Measurements from ENCODE around the gene ERG28.

ERG28 gene

DNA sequence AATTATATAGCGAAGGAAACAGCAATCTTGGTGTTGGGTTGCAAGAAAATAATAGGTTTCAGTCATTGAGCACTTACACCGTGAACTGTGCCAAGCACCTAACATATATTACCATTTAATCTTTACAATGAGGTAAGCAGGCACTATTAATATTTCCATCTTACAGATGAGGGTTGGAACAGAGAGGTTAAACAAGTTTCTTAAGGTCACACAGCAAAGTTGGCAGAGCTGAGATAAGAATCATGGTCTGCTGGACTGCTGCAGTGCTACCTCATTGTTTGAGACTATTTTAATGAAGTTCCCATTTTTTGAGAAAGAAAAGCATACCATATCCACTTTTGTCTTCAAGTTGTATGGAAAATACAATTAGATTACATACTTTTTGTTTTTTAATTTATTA, 1.7 kb downstream of the ERG28 start:
- H3K27me3 ChIP-seq (ENCODE audit: low read length) = no peaks in the 10 kb centered on the region
- H3K4me2 ChIP-seq (ENCODE audit: low read depth, low read length, poor library complexity, severe bottlenecking) = peak overlapping the region; percentile 86
- no peak overlapping the region for H3K4me3 ChIP-seq (ENCODE audit: insufficient read depth, low read length, poor library complexity, severe bottlenecking)
- TF ChIP-seq, protein P1, sequence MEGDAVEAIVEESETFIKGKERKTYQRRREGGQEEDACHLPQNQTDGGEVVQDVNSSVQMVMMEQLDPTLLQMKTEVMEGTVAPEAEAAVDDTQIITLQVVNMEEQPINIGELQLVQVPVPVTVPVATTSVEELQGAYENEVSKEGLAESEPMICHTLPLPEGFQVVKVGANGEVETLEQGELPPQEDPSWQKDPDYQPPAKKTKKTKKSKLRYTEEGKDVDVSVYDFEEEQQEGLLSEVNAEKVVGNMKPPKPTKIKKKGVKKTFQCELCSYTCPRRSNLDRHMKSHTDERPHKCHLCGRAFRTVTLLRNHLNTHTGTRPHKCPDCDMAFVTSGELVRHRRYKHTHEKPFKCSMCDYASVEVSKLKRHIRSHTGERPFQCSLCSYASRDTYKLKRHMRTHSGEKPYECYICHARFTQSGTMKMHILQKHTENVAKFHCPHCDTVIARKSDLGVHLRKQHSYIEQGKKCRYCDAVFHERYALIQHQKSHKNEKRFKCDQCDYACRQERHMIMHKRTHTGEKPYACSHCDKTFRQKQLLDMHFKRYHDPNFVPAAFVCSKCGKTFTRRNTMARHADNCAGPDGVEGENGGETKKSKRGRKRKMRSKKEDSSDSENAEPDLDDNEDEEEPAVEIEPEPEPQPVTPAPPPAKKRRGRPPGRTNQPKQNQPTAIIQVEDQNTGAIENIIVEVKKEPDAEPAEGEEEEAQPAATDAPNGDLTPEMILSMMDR (IDR thresholded peaks at IDR 0.05; ENCODE audit: insufficient read depth, low read length, poor library complexity, severe bottlenecking) = no peak
- no peak for TF ChIP-seq EZH2phosphoT487 (conservative IDR thresholded peaks at IDR 0.05; ENCODE audit: low read length)
- peaks cover 5% of the 10 kb centered on the region; the same call in 1 of the 2 replicates for H3K36me3 ChIP-seq (ENCODE audit: low read length)
- H3K9ac ChIP-seq (ENCODE audit: low read length) = no peak overlapping the region
- peaks cover 17% of the 10 kb centered on the region for H3F3A ChIP-seq (ENCODE audit: insufficient read depth)
- no peaks in the 10 kb centered on the region for H3K9me2 ChIP-seq (replicated peaks; ENCODE audit: insufficient read depth, low read length)
- no peaks in the 10 kb centered on the region for H3K9me3 ChIP-seq (ENCODE audit: insufficient read depth, low read length)
- no peak overlapping the region for H3K27ac ChIP-seq (ENCODE audit: low read depth, low read length)
- peaks cover 36% of the 10 kb centered on the region for H3K79me2 ChIP-seq (ENCODE audit: insufficient read depth, low read length)
- H2AFZ ChIP-seq (ENCODE audit: low read depth, low read length, severe bottlenecking) = no peak overlapping the region
- no peaks in the 10 kb centered on the region for H4K20me1 ChIP-seq (ENCODE audit: low read depth, low read length)

DNA sequence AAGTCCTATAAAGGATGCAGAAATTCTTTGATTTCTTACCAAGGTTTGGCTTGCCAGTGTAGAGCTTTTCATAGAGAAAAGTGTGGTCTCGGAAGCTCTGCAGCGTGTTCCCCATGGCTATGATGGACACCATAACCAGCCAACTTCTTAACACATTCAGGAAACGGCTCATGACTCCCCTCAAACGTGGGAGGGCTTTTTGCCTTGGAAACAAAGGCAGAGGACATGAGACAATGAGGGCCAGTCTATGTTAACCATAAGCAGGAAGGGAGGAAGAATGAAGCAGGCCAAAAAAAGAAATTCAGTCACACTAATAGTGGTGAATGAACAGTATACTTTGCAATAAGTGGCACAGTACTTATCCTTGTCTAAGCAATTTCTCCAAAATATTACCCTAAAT, 3.3 kb downstream of the ERG28 start:
- peaks cover 17% of the 10 kb centered on the region for H3F3A ChIP-seq (ENCODE audit: insufficient read depth)

DNA sequence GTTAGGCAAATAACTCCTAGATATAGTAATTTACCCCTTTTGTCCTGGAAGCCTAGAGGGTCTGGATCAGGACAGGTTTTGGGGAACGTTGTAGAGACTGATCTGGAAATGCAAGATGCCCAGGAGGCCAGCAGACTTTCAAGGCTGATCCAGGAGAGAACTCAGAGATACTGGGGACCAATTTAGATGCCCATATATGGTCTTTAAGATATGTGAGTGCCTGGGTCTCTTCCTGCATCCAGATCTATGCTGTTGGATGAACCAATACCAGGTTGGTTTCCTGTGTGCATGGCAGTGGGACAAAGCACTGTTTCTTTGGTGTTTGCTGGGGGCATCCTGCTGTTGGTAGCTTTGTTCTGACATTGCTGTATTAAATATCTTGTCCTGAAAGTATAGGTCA, 5.4 kb downstream of the ERG28 start:
- no peak overlapping the region for H3K4me3 ChIP-seq (ENCODE audit: insufficient read depth, low read length, poor library complexity, severe bottlenecking)
- H3K36me3 ChIP-seq (ENCODE audit: low read length) = peaks cover 10% of the 10 kb centered on the region; the same call in 1 of the 2 replicates
- H3K4me2 ChIP-seq (ENCODE audit: low read depth, low read length, poor library complexity, severe bottlenecking) = no peak overlapping the region
- TF ChIP-seq EZH2phosphoT487 (conservative IDR thresholded peaks at IDR 0.05; ENCODE audit: low read length) = no peak
- TF ChIP-seq, protein P1 (IDR thresholded peaks at IDR 0.05; ENCODE audit: insufficient read depth, low read length, poor library complexity, severe bottlenecking) = no peak
- no peaks in the 10 kb centered on the region for H3K9me3 ChIP-seq (ENCODE audit: insufficient read depth, low read length)
- no peaks in the 10 kb centered on the region for H3K9me2 ChIP-seq (replicated peaks; ENCODE audit: insufficient read depth, low read length)
- H3F3A ChIP-seq (ENCODE audit: insufficient read depth) = peaks cover 17% of the 10 kb centered on the region
- H2AFZ ChIP-seq (ENCODE audit: low read depth, low read length, severe bottlenecking) = no peak overlapping the region
- H4K20me1 ChIP-seq (ENCODE audit: low read depth, low read length) = no peaks in the 10 kb centered on the region
- no peak overlapping the region for H3K27ac ChIP-seq (ENCODE audit: low read depth, low read length)
- peaks cover 23% of the 10 kb centered on the region for H3K79me2 ChIP-seq (ENCODE audit: insufficient read depth, low read length)
- H3K27me3 ChIP-seq (ENCODE audit: low read length) = no peaks in the 10 kb centered on the region
- H3K9ac ChIP-seq (ENCODE audit: low read length) = no peak overlapping the region

More for the DNA sequence above, 3.3 kb downstream of the ERG28 start:
- H2AFZ ChIP-seq (ENCODE audit: low read depth, low read length, severe bottlenecking) = no peak overlapping the region
- no peaks in the 10 kb centered on the region for H3K9me3 ChIP-seq (ENCODE audit: insufficient read depth, low read length)
- no peaks in the 10 kb centered on the region for H3K9me2 ChIP-seq (replicated peaks; ENCODE audit: insufficient read depth, low read length)
- H3K9ac ChIP-seq (ENCODE audit: low read length) = no peak overlapping the region
- no peak overlapping the region for H3K27ac ChIP-seq (ENCODE audit: low read depth, low read length)
- H3K36me3 ChIP-seq (ENCODE audit: low read length) = peaks cover 5% of the 10 kb centered on the region; the same call in 1 of the 2 replicates
- H3K79me2 ChIP-seq (ENCODE audit: insufficient read depth, low read length) = peaks cover 36% of the 10 kb centered on the region
- H3K4me2 ChIP-seq (ENCODE audit: low read depth, low read length, poor library complexity, severe bottlenecking) = no peak overlapping the region
- H3K4me3 ChIP-seq (ENCODE audit: insufficient read depth, low read length, poor library complexity, severe bottlenecking) = no peak overlapping the region
- no peaks in the 10 kb centered on the region for H4K20me1 ChIP-seq (ENCODE audit: low read depth, low read length)
- no peaks in the 10 kb centered on the region for H3K27me3 ChIP-seq (ENCODE audit: low read length)
- no peak for TF ChIP-seq EZH2phosphoT487 (conservative IDR thresholded peaks at IDR 0.05; ENCODE audit: low read length)
- TF ChIP-seq, protein P1 (IDR thresholded peaks at IDR 0.05; ENCODE audit: insufficient read depth, low read length, poor library complexity, severe bottlenecking) = no peak
